K562 treated with DMSO at 1 percent for 4 hours (cell line): ENCODE data around the gene MIS18A. TPM values are rescaled to one million over a fixed set of nuclear protein-coding genes. Genes with fewer than 3 reads are reported as not detected.

Experiments used
- total RNA-seq: library from RNA; unstranded; fragments of 300-600 nt; gene quantifications from 2 replicates; pipeline ENCODE4 v1.2.3, GENCODE V29; 2022; ENCODE audit not compliant: insufficient read depth

The MIS18A gene
- 38.3 and 44.6 TPM in 2 replicates for total RNA-seq

DNA sequence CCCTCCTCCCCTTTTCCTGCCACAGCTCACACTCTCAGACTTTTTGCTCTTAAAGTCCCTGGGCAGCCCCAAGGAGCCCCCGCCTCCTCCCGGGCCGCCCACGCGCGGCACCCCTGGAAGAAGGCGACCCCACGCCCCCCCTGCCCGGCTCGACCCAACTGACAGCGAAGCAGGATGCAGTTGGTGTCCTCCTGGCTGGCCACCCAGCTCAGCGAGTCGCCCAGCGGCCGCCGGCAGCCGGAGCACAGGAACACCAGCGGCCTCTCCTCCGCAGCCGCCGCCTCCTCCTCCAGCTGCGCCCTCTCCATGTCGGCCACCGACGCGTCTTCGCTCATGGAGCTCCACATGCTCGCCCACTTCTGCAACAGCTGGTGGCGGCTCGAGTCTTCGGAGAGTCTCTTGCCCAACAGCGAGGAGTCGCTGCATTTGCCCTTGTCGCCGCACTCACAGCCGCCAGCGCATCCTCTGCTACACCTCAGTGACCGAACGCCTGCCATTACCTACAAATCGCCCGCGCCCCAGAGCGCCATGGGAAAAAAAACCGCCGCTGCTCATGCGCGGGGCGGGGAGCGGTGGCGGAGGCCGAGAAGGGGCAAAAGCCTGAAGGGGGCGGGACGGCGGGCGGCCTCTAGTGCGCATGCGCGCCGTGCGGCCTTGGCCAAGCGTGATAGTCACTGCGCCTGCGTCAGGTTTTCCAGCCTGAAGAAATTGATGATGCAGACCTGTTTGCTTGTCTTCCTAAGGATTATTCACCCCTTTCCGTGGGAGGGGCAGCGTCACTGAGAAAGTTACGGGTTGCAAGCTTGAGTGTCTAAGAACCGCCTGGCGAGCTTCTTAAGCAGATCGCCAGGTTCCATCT lies at the start of gene MIS18A:
MIS18A (minus strand) TSS at position 532 of the 859 bp plus-strand sequence; CDS start at position 497, 35 bp downstream.

GRCh38 chr21:32298658-32299081 lies 19.8 kb upstream of the MIS18A start, which contains the start of gene MRAP:
Gene MRAP (plus strand): TSS chr21:32298855. CDS start chr21:32298972, 117 bp downstream.

Other genes with a start within 250 kb of the MIS18A start
- not detected in 2 replicates for gene MRAP, start 19.8 kb upstream of the MIS18A start, total RNA-seq
- gene URB1, start 114.0 kb upstream of the MIS18A start, total RNA-seq, result 5.3 and 6.8 TPM in 2 replicates
- gene EVA1C, start 133.7 kb upstream of the MIS18A start, total RNA-seq, result not detected in 2 replicates